Breast epithelium (tissue), 4 donors: Measurements from ENCODE around the gene C5. TPM values are rescaled to one million over a fixed set of nuclear protein-coding genes. Genes with fewer than 3 reads are reported as not detected.

Source experiments
- DNase-seq, 2 donors: peaks; one replicate each; pipeline ENCODE4 v3.0.0-alpha.2; 2019; ENCODE audit warnings: low spot score in 2 of 2
- H3K27ac ChIP-seq, 2 donors: fragments of 200-600 bp; sonication (generic) in 1 of 2; one replicate each; pipeline ENCODE4 v1.5.1; 2016 to 2019; ENCODE audit warnings: mild to moderate bottlenecking in 1 of 2
- H3K27me3 ChIP-seq, 2 donors: fragments of 200-600 bp; sonication (generic) in 1 of 2; one replicate each; pipeline versions ENCODE4 v1.5.1 to v1.6.0; 2017 to 2019; ENCODE audit warnings: control low read depth in 1 of 2, mild to moderate bottlenecking in 1 of 2
- H3K36me3 ChIP-seq: fragments of 200-600 bp; one replicate; pipeline ENCODE4 v1.5.1; 2019
- H3K4me1 ChIP-seq, 2 donors: fragments of 200-600 bp; sonication (generic); one replicate each; pipeline ENCODE4 v1.5.1; 2016 to 2019; ENCODE audit warnings: control low read depth in 1 of 2
- H3K4me3 ChIP-seq, 3 donors: fragments of 200-600 bp; sonication (generic); 1 replicate in 2 of 3; 2 replicates in 1 of 3; pipeline ENCODE4 v1.5.1; 2016 to 2019; ENCODE audit warnings: mild to moderate bottlenecking in 3 of 3, moderate library complexity in 2 of 3
- H3K9me3 ChIP-seq, 2 donors: fragments of 200-600 bp; sonication (generic) in 1 of 2; one replicate each; pipeline ENCODE4 v1.5.1; 2016 to 2019; ENCODE audit warnings: control low read depth in 1 of 2
- CTCF ChIP-seq, 3 donors: fragments of 450-650 bp; IDR thresholded peaks; one replicate each; pipeline ENCODE4 v1.5.1; 2016 to 2017; ENCODE audit warnings: antibody characterized with exemption in 3 of 3, mild to moderate bottlenecking in 3 of 3, moderate library complexity in 3 of 3
- POLR2A ChIP-seq: fragments of 450-650 bp; IDR thresholded peaks from one replicate; pipeline ENCODE4 v1.6.1; 2016; ENCODE audit warnings: antibody characterized with exemption, mild to moderate bottlenecking, moderate library complexity
- POLR2AphosphoS5 ChIP-seq, 3 donors: sonication (generic); formaldehyde crosslinking; IDR thresholded peaks; one replicate each; pipeline ENCODE4 v1.6.1; 2017; ENCODE audit warnings: antibody characterized with exemption in 3 of 3
- intact Hi-C: fragments of 100-400 bp; cut with DNase I; formaldehyde crosslinking; loops from one replicate; pipeline ENCODE4 v1.15.1; 2023; ENCODE audit warnings: low total_unique reads
- total RNA-seq, 3 donors: library from RNA; depleted of rRNA; stranded (reverse); fragments of >200 nt; gene quantifications; one replicate each; pipeline ENCODE4 v1.1.0, GENCODE V29; 2016

The C5 gene
- total RNA-seq, 3 donors from 2014 or later = 5.9 to 22.7 (median 13.2) TPM

DNA sequence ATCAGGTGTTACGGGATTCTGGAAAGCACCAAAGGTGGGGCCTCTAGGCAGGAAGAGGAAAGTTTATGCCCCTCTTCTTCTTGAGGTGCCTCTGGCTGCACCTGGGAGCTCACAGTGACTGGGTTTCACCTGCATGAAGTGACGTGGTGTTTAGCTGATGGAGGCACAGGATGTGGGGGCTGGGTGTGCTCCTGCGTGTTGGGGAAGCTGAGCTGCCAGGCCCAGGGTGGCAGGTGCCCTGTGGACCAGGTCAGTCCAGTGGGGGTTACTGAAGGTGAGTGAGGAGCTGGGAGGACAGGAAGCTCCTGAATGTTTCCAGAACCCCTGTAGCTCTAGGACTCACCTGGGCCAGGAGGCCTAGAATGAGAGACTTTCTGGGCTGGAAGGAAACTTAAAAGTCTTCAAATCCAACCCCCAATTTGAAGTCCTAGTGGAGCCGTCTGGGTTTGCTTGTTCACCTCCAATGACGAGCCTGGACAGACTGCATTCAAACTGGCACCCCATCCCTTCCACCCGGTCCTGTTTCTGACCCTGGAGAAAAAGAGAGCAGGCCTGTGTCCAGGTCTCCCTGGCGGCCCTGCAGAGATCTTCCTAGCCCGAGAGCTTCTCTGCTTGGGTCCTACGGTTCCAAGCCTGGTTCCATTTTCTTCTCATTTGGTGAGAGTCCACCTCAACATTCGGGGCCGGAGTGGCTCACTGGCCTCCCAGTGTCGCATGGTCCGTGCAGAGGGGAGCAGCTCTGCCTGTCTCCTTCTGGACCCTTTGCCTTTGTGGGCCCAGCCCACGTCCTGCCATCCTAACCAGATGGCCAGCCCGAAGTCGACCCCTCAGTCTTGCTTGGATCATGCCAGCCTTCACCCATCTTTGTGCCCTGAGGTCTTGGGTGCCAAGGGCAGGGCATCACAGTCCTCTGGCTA, 145.8 kb downstream of the C5 start:
- Histone ChIP-seq H3K27me3 (no peaks in the 10 kb centered on the region), H3K4me3 (no peak overlapping the region), H3K9me3 (no peaks in the 10 kb centered on the region), H3K4me1 (no peaks in the 10 kb centered on the region), H3K36me3 (no peaks in the 10 kb centered on the region), H3K27ac (no peak overlapping the region)
- intact Hi-C loops = no loop called here
- DNase-seq = no peak
- TF ChIP-seq POLR2A (no peak), POLR2AphosphoS5 (IDR thresholded peaks at IDR 0.05) (no peak), CTCF (IDR thresholded peaks at IDR 0.05) (no peak)

- H3K36me3 ChIP-seq = no peaks in the 10 kb centered on the region
- no peak for DNase-seq
- intact Hi-C loops = no loop called here
- H3K27me3 ChIP-seq = no peaks in the 10 kb centered on the region
- H3K9me3 ChIP-seq = no peaks in the 10 kb centered on the region
- TF ChIP-seq CTCF (IDR thresholded peaks at IDR 0.05) (no peak), POLR2AphosphoS5 (IDR thresholded peaks at IDR 0.05) (no peak), POLR2A (no peak)
- H3K4me1 ChIP-seq = no peaks in the 10 kb centered on the region
- no peak overlapping the region for H3K27ac ChIP-seq
- H3K4me3 ChIP-seq = no peak overlapping the region
These were observed 147.2 kb downstream of the C5 start for GRCh38 chr9:120902569-120903535.

Other genes starting within 250 kb of the C5 start
- 10 to 100 TPM; 48.3 to 54.1 (median 50.3) TPM for gene PSMD5, start 207.4 kb downstream of the C5 start, total RNA-seq
- gene PHF19, start 173.1 kb downstream of the C5 start, total RNA-seq = 10 to 100 TPM; 16.5 to 33.1 (median 19.0) TPM
- 1 to 10 TPM; 4.9 to 8.6 (median 7.3) TPM for gene TRAF1, start 123.5 kb downstream of the C5 start, total RNA-seq
- 10 to 100 TPM; 18.4 to 26.8 (median 22.9) TPM for gene CNTRL, start 24.7 kb upstream of the C5 start, total RNA-seq
- gene RAB14, start 151.6 kb upstream of the C5 start, total RNA-seq = 10 to 100 TPM; 36.5 to 53.1 (median 41.3) TPM
- gene GSN, start 217.9 kb upstream of the C5 start, total RNA-seq = over 10,000 TPM in 1 of 3 donors, 1,000 to 10,000 TPM in 2; 1,290 to 13,922 (median 1,437) TPM